Smooth muscle cell (in vitro differentiated cells): Measurements from ENCODE around the gene BBS10. TPM values are rescaled to one million over a fixed set of nuclear protein-coding genes. Genes with fewer than 3 reads are reported as not detected.
"Not testable (repeated sequence)": the region's sequence is repeated elsewhere in the genome, so short reads cannot be mapped to it uniquely, and the experiment has no call there.

ENCODE experiments used
- DNase-seq: peaks from one replicate; lab custom pipeline; 2025; ENCODE audit not compliant: unreplicated experiment; lab: John Stamatoyannopoulos, UW
- H2AFZ ChIP-seq: fragments of 200-600 bp; sonication (generic); 2 replicates; pipeline ENCODE4 v1.6.0; 2016; ENCODE audit warnings: antibody characterized with exemption, low read depth, mild to moderate bottlenecking
- H3F3A ChIP-seq: fragments of 200-600 bp; sonication (generic); 2 replicates; pipeline ENCODE4 v1.6.0; 2017; ENCODE audit warnings: antibody characterized with exemption, low read depth
- H3K27ac ChIP-seq: fragments of 200-600 bp; sonication (generic); 2 replicates; pipeline ENCODE4 v1.5.1; 2016; ENCODE audit warnings: low read depth, mild to moderate bottlenecking
- H3K27me3 ChIP-seq: fragments of 200-600 bp; sonication (generic); 2 replicates; pipeline ENCODE4 v1.6.1; 2016; ENCODE audit warnings: low read depth, mild to moderate bottlenecking
- H3K36me3 ChIP-seq: fragments of 200-600 bp; sonication (generic); 2 replicates; pipeline ENCODE4 v1.5.1; 2016; ENCODE audit warnings: low read depth
- H3K4me1 ChIP-seq: fragments of 200-600 bp; sonication (generic); 2 replicates; pipeline ENCODE4 v1.5.1; 2016; ENCODE audit warnings: low read depth
- H3K4me2 ChIP-seq: fragments of 200-600 bp; sonication (generic); 2 replicates; pipeline ENCODE4 v1.6.0; 2016; ENCODE audit warnings: mild to moderate bottlenecking
- H3K4me3 ChIP-seq: fragments of 200-600 bp; sonication (generic); 2 replicates; pipeline ENCODE4 v1.5.1; 2016; ENCODE audit warnings: mild to moderate bottlenecking
- H3K79me2 ChIP-seq: fragments of 200-600 bp; sonication (generic); 2 replicates; pipeline ENCODE4 v1.6.0; 2016; ENCODE audit warnings: low read depth, mild to moderate bottlenecking
- H3K9ac ChIP-seq: fragments of 200-600 bp; sonication (generic); 2 replicates; pipeline ENCODE4 v1.6.0; 2016; ENCODE audit warnings: low read depth
- H3K9me3 ChIP-seq: fragments of 200-600 bp; sonication (generic); replicated peaks from 2 replicates; pipeline ENCODE4 v1.5.1; 2016; ENCODE audit warnings: low read depth
- H4K20me1 ChIP-seq: fragments of 200-600 bp; sonication (generic); 2 replicates; pipeline ENCODE4 v1.6.0; 2016; ENCODE audit warnings: low read depth
- CTCF ChIP-seq: fragments of 200-600 bp; sonication (generic); IDR thresholded peaks from 2 replicates; pipeline ENCODE4 v1.5.1; 2017; ENCODE audit warnings: borderline replicate concordance, mild to moderate bottlenecking, antibody characterized with exemption; ENCODE audit not compliant: insufficient read depth, poor library complexity, severe bottlenecking
- whole genome bisulfite sequencing: methylation state at CpG from one replicate; pipeline ENCODE4 v1.1.7; 2016; ENCODE audit warnings: low lambda C conversion rate; 5-methylcytosine and 5-hydroxymethylcytosine counted together
- polyA plus RNA-seq: library from polyadenylated mRNA; unstranded; fragments of >200 nt; fragmentation: Nextera tagmentation; extraction: Ambion mirVana; gene quantifications from 2 replicates; pipeline ENCODE4 v1.2.1, GENCODE V29; 2016
- total RNA-seq: library from RNA; depleted of rRNA; stranded (reverse); fragments of >200 nt; gene quantifications from 2 replicates; pipeline ENCODE4 v1.2.3, GENCODE V29; 2014

The BBS10 gene
- total and polyA plus RNA-seq, 2 experiments from 2014 or later = 6.5 to 10.8 TPM

GRCh38 chr12:76366163-76366562, 17.9 kb upstream of the BBS10 start:
- H3K4me1 ChIP-seq = no peaks in the 10 kb centered on the region
- WGBS = 97% methylated on average over 1 of the region's 1 CpG
- no peak overlapping the region for H2AFZ ChIP-seq
- no peak for TF ChIP-seq CTCF
- no peaks in the 10 kb centered on the region for H3F3A ChIP-seq
- H3K36me3 ChIP-seq = peaks cover 59% of the 10 kb centered on the region
- H3K4me3 ChIP-seq = no peak overlapping the region
- no peak overlapping the region for H3K9ac ChIP-seq
- no peaks in the 10 kb centered on the region for H3K9me3 ChIP-seq
- H4K20me1 ChIP-seq = no peaks in the 10 kb centered on the region
- no peak for DNase-seq
- H3K4me2 ChIP-seq = no peak overlapping the region
- no peaks in the 10 kb centered on the region for H3K79me2 ChIP-seq
- H3K27me3 ChIP-seq = no peaks in the 10 kb centered on the region
- no peak overlapping the region for H3K27ac ChIP-seq

GRCh38 chr12:76364131-76364530, 15.9 kb upstream of the BBS10 start:
- not testable (repeated sequence) for H3K9me3 ChIP-seq, H3K27ac ChIP-seq, H3K27me3 ChIP-seq, H4K20me1 ChIP-seq, H3K9ac ChIP-seq, H3K4me2 ChIP-seq, H3K4me3 ChIP-seq, DNase-seq, H3K79me2 ChIP-seq, H3K4me1 ChIP-seq, H2AFZ ChIP-seq, H3F3A ChIP-seq
- H3K36me3 ChIP-seq = peaks cover 46% of the 10 kb centered on the region
- 100% methylated on average over 5 of the region's 5 CpGs for WGBS

- Histone ChIP-seq H3K27me3 (no peaks in the 10 kb centered on the region), H3F3A (no peaks in the 10 kb centered on the region), H3K4me3 (no peak overlapping the region), H3K79me2 (no peaks in the 10 kb centered on the region), H3K4me1 (no peaks in the 10 kb centered on the region), H3K36me3 (peaks cover 18% of the 10 kb centered on the region), H4K20me1 (no peaks in the 10 kb centered on the region), H3K9ac (no peak overlapping the region), H2AFZ (no peak overlapping the region), H3K4me2 (no peak overlapping the region), H3K27ac (no peak overlapping the region), H3K9me3 (no peaks in the 10 kb centered on the region)
- DNase-seq = no peak
- 98% methylated on average over 9 of the region's 9 CpGs for WGBS
- TF ChIP-seq CTCF = no peak
Observed at GRCh38 chr12:76360316-76360715, 12.1 kb upstream of the BBS10 start.

- no peak for TF ChIP-seq CTCF
- no peaks in the 10 kb centered on the region for H3K9me3 ChIP-seq
- no peak for DNase-seq
- H3K27ac ChIP-seq = no peak overlapping the region
- no peak overlapping the region for H3K9ac ChIP-seq
- no peaks in the 10 kb centered on the region for H3K79me2 ChIP-seq
- H3F3A ChIP-seq = no peaks in the 10 kb centered on the region
- 100% methylated on average over 1 of the region's 1 CpG for WGBS
- H3K36me3 ChIP-seq = peaks cover 10% of the 10 kb centered on the region
- H3K27me3 ChIP-seq = no peaks in the 10 kb centered on the region
- no peaks in the 10 kb centered on the region for H4K20me1 ChIP-seq
- H3K4me3 ChIP-seq = no peak overlapping the region
- H2AFZ ChIP-seq = no peak overlapping the region
- no peaks in the 10 kb centered on the region for H3K4me1 ChIP-seq
- H3K4me2 ChIP-seq = no peak overlapping the region
Observed at GRCh38 chr12:76356071-76356470, 7.9 kb upstream of the BBS10 start.
